Karpas-422 (cell line): ENCODE measurements around the gene DPH3. TPM values are rescaled to one million over a fixed set of nuclear protein-coding genes. Genes with fewer than 3 reads are reported as not detected.

Experiments used
- DNase-seq: peaks from one replicate; pipeline ENCODE4 v3.0.0-alpha.2; 2015
- H2AFZ ChIP-seq: fragments of 200-600 bp; sonication (generic); 2 replicates; pipeline ENCODE4 v1.6.1; 2014; ENCODE audit warnings: antibody characterized with exemption, low read length, mixed read lengths
- H3K27ac ChIP-seq: fragments of 200-600 bp; sonication (generic); 2 replicates; pipeline ENCODE4 v1.5.1; 2014; ENCODE audit warnings: mild to moderate bottlenecking, low read length, moderate library complexity
- H3K27me3 ChIP-seq: fragments of 200-600 bp; sonication (generic); 2 replicates; pipeline ENCODE4 v1.6.1; 2014; ENCODE audit warnings: low read length, mixed read lengths
- H3K36me3 ChIP-seq: fragments of 200-600 bp; sonication (generic); 2 replicates; pipeline ENCODE4 v1.6.1; 2014; ENCODE audit warnings: low read length, mixed read lengths; ENCODE audit not compliant: insufficient read depth
- H3K4me1 ChIP-seq: fragments of 200-600 bp; sonication (generic); 2 replicates; pipeline ENCODE4 v1.6.1; 2014; ENCODE audit warnings: mild to moderate bottlenecking, low read length, mixed read lengths
- H3K4me2 ChIP-seq: fragments of 200-600 bp; sonication (generic); 2 replicates; pipeline ENCODE4 v1.6.1; 2014; ENCODE audit warnings: low read length, low read depth, mild to moderate bottlenecking; ENCODE audit not compliant: poor library complexity, severe bottlenecking
- H3K4me3 ChIP-seq: fragments of 200-600 bp; sonication (generic); 2 replicates; pipeline ENCODE4 v1.5.1; 2014; ENCODE audit warnings: mild to moderate bottlenecking, antibody characterized with exemption, low read length, mixed read lengths
- H3K79me2 ChIP-seq: fragments of 200-600 bp; sonication (generic); 2 replicates; pipeline ENCODE4 v1.6.1; 2014; ENCODE audit warnings: mild to moderate bottlenecking, low read length, mixed read lengths
- H3K9ac ChIP-seq: fragments of 200-600 bp; sonication (generic); 2 replicates; pipeline ENCODE4 v1.6.0; 2014; ENCODE audit warnings: low read length
- H3K9me2 ChIP-seq: fragments of 200-600 bp; sonication (generic), shearing (Covaris generic); replicated peaks from 2 replicates; pipeline ENCODE4 v1.6.0; 2014; ENCODE audit warnings: mild to moderate bottlenecking, low read length, moderate library complexity; ENCODE audit not compliant: insufficient read depth
- H3K9me3 ChIP-seq: fragments of 300-700, 200-600 bp; sonication (generic); 2 replicates; pipeline ENCODE4 v1.6.1; 2014; ENCODE audit warnings: low read length, mixed read lengths
- H4K20me1 ChIP-seq: fragments of 200-600 bp; sonication (generic); 2 replicates; pipeline ENCODE4 v1.6.1; 2014; ENCODE audit warnings: mild to moderate bottlenecking, antibody characterized with exemption, low read length, low read depth; ENCODE audit not compliant: insufficient read depth
- total RNA-seq: library from RNA; depleted of rRNA; stranded (reverse); fragments of >200 nt; shearing (Covaris generic); gene quantifications from 2 replicates; pipeline ENCODE4 v1.2.3, GENCODE V29; 2014; ENCODE audit warnings: low replicate concordance

DPH3 gene
- total RNA-seq, 1 experiment from 2014 or later = 22.2 TPM

DNA sequence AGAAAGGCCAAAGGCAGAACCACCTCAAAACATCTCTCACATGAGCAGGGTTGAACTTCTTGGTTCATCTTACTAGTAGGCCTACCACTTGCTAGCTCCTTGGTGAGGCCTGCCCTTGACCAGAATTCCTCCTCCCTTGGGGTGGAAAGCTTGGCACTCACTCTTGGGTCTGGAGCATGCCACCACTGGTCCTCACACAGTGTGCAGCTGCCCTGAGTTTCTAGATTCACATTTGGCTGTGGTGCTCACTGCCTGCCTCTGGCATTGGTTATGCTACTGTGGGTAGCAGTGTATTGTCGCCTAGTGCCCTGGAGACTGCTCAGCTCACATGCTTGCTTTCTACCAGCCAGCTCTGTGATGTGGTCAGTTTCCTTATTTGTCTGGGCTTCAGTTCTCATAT lies 23.9 kb upstream of the DPH3 start:
- peaks cover 13% of the 10 kb centered on the region for H3K36me3 ChIP-seq
- no peaks in the 10 kb centered on the region for H3K9me3 ChIP-seq
- H3K27me3 ChIP-seq = no peaks in the 10 kb centered on the region
- peak overlapping the region; percentile 76; the same call in 1 of the 2 replicates for H3K27ac ChIP-seq
- H3K4me1 ChIP-seq = peaks cover 56% of the 10 kb centered on the region
- H3K9me2 ChIP-seq = no peaks in the 10 kb centered on the region
- no peak overlapping the region for H3K4me2 ChIP-seq
- H3K79me2 ChIP-seq = peaks cover 22% of the 10 kb centered on the region
- DNase-seq = no peak
- H3K4me3 ChIP-seq = no peak overlapping the region
- no peak overlapping the region for H3K9ac ChIP-seq
- H2AFZ ChIP-seq = no peak overlapping the region
- no peaks in the 10 kb centered on the region for H4K20me1 ChIP-seq

DNA sequence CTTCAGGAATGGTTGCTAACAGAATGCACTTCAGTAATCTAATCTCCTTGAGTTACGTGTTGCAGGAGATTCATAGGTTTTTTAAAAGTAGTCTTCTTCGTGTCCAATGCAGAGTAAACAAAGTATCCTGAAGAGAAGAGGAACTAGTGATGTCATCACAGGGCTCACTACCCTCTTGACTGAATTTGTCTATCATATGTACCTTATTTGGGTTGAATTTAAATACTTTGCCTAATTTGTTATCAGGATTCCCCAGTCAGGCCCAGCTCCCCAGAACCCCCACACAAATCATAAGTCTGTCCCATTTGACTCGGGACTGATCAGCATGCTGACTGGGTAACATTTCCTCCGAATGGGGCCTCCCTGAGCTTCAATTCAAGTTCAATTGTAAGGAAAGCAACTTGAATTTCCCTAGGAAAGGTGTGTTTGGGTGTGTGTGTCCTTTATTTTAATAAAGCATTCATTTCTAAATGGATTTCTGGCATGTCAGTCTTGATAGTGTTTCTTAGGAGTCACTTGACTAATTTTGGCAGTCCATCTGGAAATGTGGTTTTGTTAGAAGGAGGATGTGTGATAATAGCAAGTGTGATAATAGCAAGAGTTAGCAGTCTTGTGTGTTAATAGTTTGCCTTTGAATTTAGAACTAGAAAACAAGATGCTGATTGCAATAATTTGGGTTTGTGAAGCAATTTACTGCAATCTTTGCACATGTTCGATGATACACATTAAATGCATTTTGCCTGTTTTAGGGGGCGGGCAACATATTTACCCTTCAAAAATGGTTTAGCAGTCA lies 22.2 kb upstream of the DPH3 start:
- no peaks in the 10 kb centered on the region for H3K27me3 ChIP-seq
- H2AFZ ChIP-seq = no peak overlapping the region
- no peaks in the 10 kb centered on the region for H3K9me2 ChIP-seq
- H3K4me2 ChIP-seq = peak overlapping the region; percentile 23
- H3K27ac ChIP-seq = peak overlapping the region; percentile 67
- no peak overlapping the region for H3K4me3 ChIP-seq
- no peak overlapping the region for H3K9ac ChIP-seq
- H4K20me1 ChIP-seq = no peaks in the 10 kb centered on the region
- H3K9me3 ChIP-seq = no peaks in the 10 kb centered on the region
- H3K79me2 ChIP-seq = peaks cover 18% of the 10 kb centered on the region; the same call in 1 of the 2 replicates
- H3K4me1 ChIP-seq = peaks cover 50% of the 10 kb centered on the region
- peak; percentile 64 for DNase-seq
- peaks cover 12% of the 10 kb centered on the region; the same call in 1 of the 2 replicates for H3K36me3 ChIP-seq

DNA sequence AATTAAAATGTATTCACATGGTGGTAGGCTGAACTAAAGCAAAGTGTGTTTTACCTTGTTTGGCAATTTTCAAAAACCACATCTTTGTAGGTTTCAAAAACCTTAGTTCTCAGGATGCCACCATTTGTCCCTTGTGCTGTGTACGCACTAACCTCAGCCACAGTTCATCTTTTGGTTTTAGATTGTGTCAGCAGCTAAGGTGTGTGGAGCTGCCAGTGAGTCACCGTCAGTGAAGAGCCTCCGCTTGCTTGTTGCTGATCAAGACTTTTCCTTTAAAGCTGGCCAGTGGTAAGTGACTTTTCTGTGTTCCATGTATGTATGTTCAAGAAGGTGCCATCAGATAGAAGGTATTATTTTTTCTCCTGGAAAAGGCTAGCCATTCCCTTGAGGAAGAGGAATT lies 21.4 kb upstream of the DPH3 start:
- peak overlapping the region; percentile 23 for H3K4me2 ChIP-seq
- no peaks in the 10 kb centered on the region for H3K27me3 ChIP-seq
- H3K4me3 ChIP-seq = no peak overlapping the region
- peaks cover 18% of the 10 kb centered on the region; the same call in 1 of the 2 replicates for H3K79me2 ChIP-seq
- no peaks in the 10 kb centered on the region for H3K9me2 ChIP-seq
- H3K27ac ChIP-seq = peak overlapping the region; percentile 67
- no peaks in the 10 kb centered on the region for H3K9me3 ChIP-seq
- DNase-seq = no peak
- no peak overlapping the region for H3K9ac ChIP-seq
- H2AFZ ChIP-seq = no peak overlapping the region
- H3K4me1 ChIP-seq = peaks cover 43% of the 10 kb centered on the region
- H4K20me1 ChIP-seq = no peaks in the 10 kb centered on the region
- H3K36me3 ChIP-seq = peaks cover 12% of the 10 kb centered on the region; the same call in 1 of the 2 replicates

DNA sequence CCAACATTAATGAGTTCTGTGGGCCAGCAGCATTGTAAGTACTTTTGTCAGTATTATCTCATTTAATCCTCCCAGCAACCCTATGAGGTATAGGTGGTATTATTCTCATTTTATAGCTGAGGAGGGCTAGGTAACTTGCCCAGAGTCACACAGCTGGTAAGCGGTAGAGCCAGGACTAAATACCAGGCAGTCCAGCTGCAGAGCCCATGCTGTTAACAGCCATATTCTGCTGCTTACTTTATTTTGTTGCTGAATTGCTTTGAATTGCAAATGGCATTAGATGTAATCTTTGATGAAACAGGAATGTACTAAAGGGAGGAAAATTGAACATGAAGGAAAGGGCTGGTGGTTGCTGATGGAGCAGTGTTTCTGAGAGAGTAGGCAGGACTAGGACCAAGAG lies 19.9 kb upstream of the DPH3 start:
- H3K4me3 ChIP-seq = no peak overlapping the region
- H3K9ac ChIP-seq = no peak overlapping the region
- no peak overlapping the region for H3K4me2 ChIP-seq
- H3K4me1 ChIP-seq = peaks cover 35% of the 10 kb centered on the region
- H4K20me1 ChIP-seq = no peaks in the 10 kb centered on the region
- no peaks in the 10 kb centered on the region for H3K27me3 ChIP-seq
- H3K9me2 ChIP-seq = no peaks in the 10 kb centered on the region
- DNase-seq = no peak
- H2AFZ ChIP-seq = no peak overlapping the region
- H3K27ac ChIP-seq = no peak overlapping the region
- H3K9me3 ChIP-seq = no peaks in the 10 kb centered on the region
- peaks cover 21% of the 10 kb centered on the region; the same call in 1 of the 2 replicates for H3K36me3 ChIP-seq
- peaks cover 25% of the 10 kb centered on the region for H3K79me2 ChIP-seq

DNA sequence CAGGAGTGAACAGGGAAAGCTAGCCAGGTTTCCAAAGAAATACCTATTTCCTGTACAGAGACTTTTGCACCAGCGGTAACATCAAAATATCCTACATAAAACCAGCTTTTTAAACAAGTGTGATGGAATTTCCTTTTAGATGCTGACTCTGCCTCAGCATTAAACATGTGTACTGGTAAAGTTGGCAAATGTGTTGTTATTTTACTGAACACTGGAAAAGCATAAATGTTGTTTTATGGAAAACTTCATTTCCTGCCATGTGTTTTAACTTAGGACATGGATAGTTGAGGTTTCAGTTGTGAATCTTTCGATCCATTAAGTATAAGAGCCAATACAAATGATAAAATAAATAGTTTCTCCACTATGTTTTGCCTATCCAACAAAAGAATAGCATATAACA lies 15.9 kb upstream of the DPH3 start:
- Histone ChIP-seq H3K4me2 (no peak overlapping the region), H3K9me3 (no peaks in the 10 kb centered on the region), H3K27ac (no peak overlapping the region)

DNA sequence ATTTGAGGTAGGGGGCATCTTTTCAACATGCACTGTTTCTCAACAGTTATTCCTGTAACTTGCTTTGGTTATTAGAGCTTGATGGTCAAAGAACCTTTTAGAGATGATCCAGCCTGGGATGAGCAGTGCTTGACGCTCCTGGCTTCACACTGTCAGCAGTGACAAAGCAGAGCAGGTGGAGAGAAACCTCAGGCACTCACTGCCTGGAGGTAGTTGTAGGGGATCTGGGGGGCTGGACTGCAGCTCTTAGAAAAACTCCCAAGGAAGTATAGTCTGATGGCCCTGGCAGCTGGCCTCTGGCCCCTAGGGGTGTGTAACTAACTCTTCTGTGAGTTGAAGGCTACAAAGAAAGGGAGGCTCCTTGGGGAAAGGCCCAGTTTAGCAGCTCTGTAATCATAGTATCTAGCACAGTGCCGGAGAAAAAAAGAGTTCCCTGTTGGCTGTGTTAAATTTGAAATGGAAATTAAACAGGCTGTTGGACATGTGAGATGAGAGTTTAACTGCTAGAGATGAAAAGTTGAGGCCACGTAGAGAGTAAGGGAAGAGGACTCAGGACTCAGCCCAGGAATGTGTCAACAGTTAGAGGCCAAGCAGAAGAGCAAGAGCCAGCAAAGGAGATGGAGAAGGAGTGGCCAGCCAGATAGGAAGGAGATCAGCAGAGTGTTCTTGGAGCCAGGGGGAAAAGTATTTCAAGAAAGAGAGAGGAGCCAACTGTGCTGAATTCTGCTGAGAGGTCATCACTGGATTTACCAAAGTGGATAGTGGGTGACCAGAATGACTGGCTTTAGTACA lies 14.5 kb upstream of the DPH3 start:
- no peak overlapping the region for H3K27ac ChIP-seq
- no peak overlapping the region for H3K4me3 ChIP-seq
- H3K4me2 ChIP-seq = no peak overlapping the region
- H2AFZ ChIP-seq = no peak overlapping the region
- peaks cover 9% of the 10 kb centered on the region for H3K4me1 ChIP-seq
- peaks cover 35% of the 10 kb centered on the region; the same call in 1 of the 2 replicates for H3K36me3 ChIP-seq
- no peak overlapping the region for H3K9ac ChIP-seq
- H3K9me2 ChIP-seq = no peaks in the 10 kb centered on the region
- peaks cover 28% of the 10 kb centered on the region for H3K79me2 ChIP-seq
- H4K20me1 ChIP-seq = no peaks in the 10 kb centered on the region
- H3K9me3 ChIP-seq = no peaks in the 10 kb centered on the region
- H3K27me3 ChIP-seq = no peaks in the 10 kb centered on the region
- no peak for DNase-seq

More for the DNA sequence above, 15.9 kb upstream of the DPH3 start:
- no peaks in the 10 kb centered on the region for H3K9me2 ChIP-seq
- H3K4me3 ChIP-seq = no peak overlapping the region
- H3K36me3 ChIP-seq = peaks cover 27% of the 10 kb centered on the region; the same call in 1 of the 2 replicates
- no peaks in the 10 kb centered on the region for H3K27me3 ChIP-seq
- no peak overlapping the region for H3K9ac ChIP-seq
- H3K4me1 ChIP-seq = peaks cover 9% of the 10 kb centered on the region
- DNase-seq = no peak
- H2AFZ ChIP-seq = no peak overlapping the region
- H3K79me2 ChIP-seq = peaks cover 28% of the 10 kb centered on the region
- no peaks in the 10 kb centered on the region for H4K20me1 ChIP-seq

DNA sequence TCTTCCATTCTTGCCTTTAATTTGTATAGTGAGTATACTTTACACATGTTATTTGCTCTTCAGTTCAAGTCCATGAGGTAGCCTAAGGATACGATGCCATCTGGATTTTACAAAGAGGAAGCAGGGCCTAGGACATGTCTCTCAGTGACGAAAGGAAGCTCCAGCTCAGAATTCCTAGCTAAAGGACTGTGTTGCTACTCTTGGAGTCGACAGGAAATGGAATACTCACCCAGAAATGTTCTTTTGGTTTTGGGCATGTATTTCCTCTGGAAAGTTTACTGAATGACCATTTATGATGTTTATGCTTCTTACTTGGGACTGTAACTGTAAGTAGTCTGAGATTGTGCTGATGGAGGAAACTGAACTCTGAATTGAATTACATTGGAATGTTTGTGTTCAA lies 12.7 kb upstream of the DPH3 start:
- DNase-seq = no peak
- no peak overlapping the region for H3K9ac ChIP-seq

DNA sequence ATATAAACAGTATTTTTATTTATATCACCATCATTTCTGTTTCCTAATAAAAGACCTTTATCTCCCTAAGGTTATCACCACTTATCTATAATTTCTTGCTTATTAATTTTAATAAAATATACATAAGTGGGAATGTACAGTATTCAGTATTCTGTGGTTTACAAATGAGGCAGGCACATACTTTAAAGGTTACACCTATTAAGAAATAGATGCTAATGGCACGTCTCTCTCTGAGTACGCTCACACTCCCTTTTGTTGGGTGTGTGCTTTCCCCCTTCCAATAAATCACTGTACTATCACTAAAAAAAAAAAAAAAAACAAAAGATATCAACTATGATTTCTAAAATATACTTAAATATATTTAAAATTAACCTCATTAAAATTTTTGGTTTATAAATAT lies 9.1 kb upstream of the DPH3 start:
- Histone ChIP-seq H2AFZ (no peak overlapping the region), H3K9me3 (no peaks in the 10 kb centered on the region), H3K9me2 (no peaks in the 10 kb centered on the region), H3K9ac (no peak overlapping the region), H3K79me2 (peaks cover 36% of the 10 kb centered on the region), H3K27me3 (no peaks in the 10 kb centered on the region), H3K4me1 (peaks cover 7% of the 10 kb centered on the region; the same call in 1 of the 2 replicates), H3K4me3 (no peak overlapping the region), H3K4me2 (no peak overlapping the region), H3K27ac (no peak overlapping the region), H3K36me3 (peaks cover 57% of the 10 kb centered on the region), H4K20me1 (no peaks in the 10 kb centered on the region)
- DNase-seq = no peak

More for the DNA sequence above, 12.7 kb upstream of the DPH3 start:
- Histone ChIP-seq H3K27me3 (no peaks in the 10 kb centered on the region), H3K4me1 (peaks cover 9% of the 10 kb centered on the region), H2AFZ (no peak overlapping the region), H3K79me2 (peaks cover 28% of the 10 kb centered on the region), H4K20me1 (no peaks in the 10 kb centered on the region), H3K9me2 (no peaks in the 10 kb centered on the region), H3K36me3 (peaks cover 37% of the 10 kb centered on the region; the same call in 1 of the 2 replicates), H3K4me2 (no peak overlapping the region), H3K27ac (no peak overlapping the region), H3K9me3 (no peaks in the 10 kb centered on the region), H3K4me3 (no peak overlapping the region)
